WI38 (cell line): ENCODE measurements around the gene AK2.
A peak's percentile ranks its signal among the peaks of the same experiment; 100 is the strongest.

ENCODE experiments used
- H3K4me3 ChIP-seq: 2 replicates; pipeline ENCODE4 v1.5.1; 2011; ENCODE audit warnings: low read depth, mild to moderate bottlenecking, control low read depth, low read length
- CTCF ChIP-seq: IDR thresholded peaks from 2 replicates; pipeline ENCODE4 v1.5.1; 2012; ENCODE audit warnings: low read depth, mild to moderate bottlenecking, control low read depth, low read length

AK2 gene

GRCh38 chr1:32992489-32993323, 44.0 kb downstream of the AK2 start:
- TF ChIP-seq CTCF: no peak
- no peak overlapping the region for H3K4me3 ChIP-seq

- H3K4me3 ChIP-seq: no peak overlapping the region
- no peak for TF ChIP-seq CTCF
These were observed 44.7 kb downstream of the AK2 start for GRCh38 chr1:32991819-32992488.

- H3K4me3 ChIP-seq: no peak overlapping the region
- TF ChIP-seq CTCF: no peak
These were observed 45.3 kb downstream of the AK2 start for GRCh38 chr1:32991386-32991785.

- no peak for TF ChIP-seq CTCF
- H3K4me3 ChIP-seq: no peak overlapping the region
These were observed 45.8 kb downstream of the AK2 start for GRCh38 chr1:32990887-32991286.

- no peak for TF ChIP-seq CTCF
- H3K4me3 ChIP-seq: peak overlapping the region; percentile 4; the same call in 1 of the 2 replicates
These were observed 47.3 kb downstream of the AK2 start for GRCh38 chr1:32989160-32990050.

- TF ChIP-seq CTCF: no peak
- H3K4me3 ChIP-seq: no peak overlapping the region
These were observed 48.0 kb downstream of the AK2 start for GRCh38 chr1:32988665-32989064.
